B cell (primary cell): ENCODE results near the gene POLG2. TPM values are rescaled to one million over a fixed set of nuclear protein-coding genes. Genes with fewer than 3 reads are reported as not detected.

ENCODE experiments used
- ATAC-seq: fragments of 200-7000 bp; cut with Tn5 transposase; one replicate; pipeline ENCODE4 v1.10.0; 2021; ENCODE audit warnings: low read depth, mild to moderate bottlenecking, moderate number of reproducible peaks, moderate library complexity
- CTCF ChIA-PET: fragments of 350-600 bp; sonication (Branson Sonifier 250); formaldehyde crosslinking; loops from one replicate; lab custom pipeline; 2021; ENCODE audit warnings: antibody characterized with exemption, inconsistent platforms; lab: Charles Lee
- POLR2A ChIA-PET: fragments of 350-600 bp; sonication (Branson Sonifier 250); formaldehyde crosslinking; loops from one replicate; lab custom pipeline; 2021; ENCODE audit warnings: antibody characterized with exemption; lab: Charles Lee
- DNase-seq: peaks from one replicate; pipeline ENCODE4 v3.0.0; 2013
- H2AFZ ChIP-seq: 2 replicates; pipeline ENCODE4 v1.6.1; 2012; ENCODE audit warnings: mild to moderate bottlenecking, low read depth, low read length; ENCODE audit not compliant: insufficient read depth, poor library complexity, severe bottlenecking
- H3K27ac ChIP-seq, 2 donors: 1 replicate in 1 of 2; 2 replicates in 1 of 2; pipeline ENCODE4 v1.5.1; 2012 to 2013; ENCODE audit warnings: low read length in 2 of 2, mild to moderate bottlenecking in 2 of 2, moderate library complexity in 1 of 2
- H3K27me3 ChIP-seq, 4 experiments: fragments of 200-600 bp in 1 of 4; sonication (generic) in 1 of 4; replicated peaks in 1 of 4; 1 replicate in 2 of 4; 2 replicates in 2 of 4; pipeline versions ENCODE4 v1.6.1 to v1.7.0; 2013 to 2016; ENCODE audit warnings: low read length in 3 of 4, mild to moderate bottlenecking in 2 of 4, mixed read lengths in 1 of 4, moderate library complexity in 1 of 4; ENCODE audit not compliant: insufficient read depth in 4 of 4, control insufficient read depth in 3 of 4; ENCODE audit errors: control extremely low read depth in 1 of 4
- H3K36me3 ChIP-seq, 2 experiments: replicated peaks in 1 of 2; 1 replicate in 1 of 2; 2 replicates in 1 of 2; pipeline versions ENCODE4 v1.6.1 to v1.7.1; 2013; ENCODE audit warnings: low read length in 1 of 2; ENCODE audit not compliant: insufficient read depth in 2 of 2, control insufficient read depth in 1 of 2; ENCODE audit errors: control extremely low read depth in 1 of 2, extremely low read depth in 1 of 2
- H3K4me1 ChIP-seq, 2 donors: fragments of 200-600 bp in 1 of 2; sonication (generic) in 1 of 2; 1 replicate in 1 of 2; 2 replicates in 1 of 2; pipeline versions ENCODE4 v1.5.1 to v1.6.1; 2013 to 2017; ENCODE audit warnings: low read length in 2 of 2; ENCODE audit not compliant: control insufficient read depth in 2 of 2, insufficient read depth in 2 of 2
- H3K4me2 ChIP-seq: replicated peaks from 2 replicates; pipeline ENCODE3; 2012; ENCODE audit warnings: mild to moderate bottlenecking, low read depth, low read length; ENCODE audit not compliant: poor library complexity, severe bottlenecking
- H3K4me3 ChIP-seq, 5 experiments: fragments of 200-600 bp in 1 of 5; sonication (generic) in 1 of 5; 1 replicate in 3 of 5; 2 replicates in 2 of 5; pipeline versions ENCODE4 v1.5.1 to v1.7.0; 2011 to 2016; ENCODE audit warnings: low read length in 4 of 5, mild to moderate bottlenecking in 4 of 5, low read depth in 2 of 5, control low read depth in 1 of 5, moderate library complexity in 1 of 5; ENCODE audit not compliant: insufficient read depth in 1 of 5; ENCODE audit errors: control extremely low read depth in 1 of 5, extremely low read depth in 1 of 5
- H3K79me2 ChIP-seq: fragments of 200-600 bp; sonication (generic); one replicate; pipeline ENCODE4 v1.6.0; 2016; ENCODE audit warnings: low read length; ENCODE audit not compliant: control insufficient read depth, insufficient read depth
- H3K9ac ChIP-seq: fragments of 200-600 bp; sonication (generic); 2 replicates; pipeline ENCODE4 v1.6.1; 2017; ENCODE audit warnings: mild to moderate bottlenecking, low read length, moderate library complexity
- H3K9me3 ChIP-seq, 3 donors: one replicate each; pipeline versions ENCODE4 v1.6.1 to v1.7.1; 2013; ENCODE audit warnings: low read length in 2 of 3; ENCODE audit not compliant: control insufficient read depth in 2 of 3, insufficient read depth in 1 of 3; ENCODE audit errors: control extremely low read depth in 1 of 3
- H4K20me1 ChIP-seq: 2 replicates; pipeline ENCODE4 v1.6.0; 2012; ENCODE audit warnings: mild to moderate bottlenecking, low read length; ENCODE audit not compliant: insufficient read depth, control insufficient read depth, poor library complexity, severe bottlenecking
- H3K27ac Mint-ChIP-seq: one replicate; pipeline ENCODE4 v1.8.0; 2021; ENCODE audit warnings: mixed read lengths
- H3K27me3 Mint-ChIP-seq: one replicate; pipeline ENCODE4 v1.8.0; 2021; ENCODE audit warnings: mixed read lengths
- H3K4me1 Mint-ChIP-seq: one replicate; pipeline ENCODE4 v1.8.0; 2021; ENCODE audit warnings: mixed read lengths
- H3K4me3 Mint-ChIP-seq: one replicate; pipeline ENCODE4 v1.8.0; 2021; ENCODE audit warnings: mixed read lengths
- H3K9me3 Mint-ChIP-seq: one replicate; pipeline ENCODE4 v1.8.0; 2022; ENCODE audit warnings: mixed read lengths; ENCODE audit not compliant: insufficient read depth
- CTCF ChIP-seq: fragments of 200-600 bp; IDR thresholded peaks from one replicate; pipeline ENCODE4 v1.8.0; 2022; ENCODE audit warnings: antibody characterized with exemption, mild to moderate bottlenecking
- EZH2 ChIP-seq: IDR thresholded peaks from 2 replicates; pipeline ENCODE4 v1.6.1; 2012; ENCODE audit warnings: borderline replicate concordance, low read depth, mild to moderate bottlenecking, moderate library complexity, low read length; ENCODE audit not compliant: insufficient read depth, poor library complexity, severe bottlenecking
- WGBS: methylation state at CpG from one replicate; pipeline ENCODE4 v1.1.5; 2013; ENCODE audit warnings: missing lambda C conversion rate; ENCODE audit not compliant: insufficient coverage; 5-methylcytosine and 5-hydroxymethylcytosine counted together
- intact Hi-C: fragments of 100-400 bp; cut with micrococcal nuclease; formaldehyde crosslinking; loops from one replicate; pipeline ENCODE4 v1.10.0; 2022
- polyA plus RNA-seq: library from polyadenylated mRNA; depleted of rRNA; stranded (reverse); fragments of >200 nt; gene quantifications from 2 replicates; pipeline ENCODE4 v1.2.3, GENCODE V29; 2012
- total RNA-seq, 2 donors: library from RNA; stranded (reverse); fragments of 120-200 nt in 1 of 2; gene quantifications; 1 replicate in 1 of 2; 2 replicates in 1 of 2; pipeline versions ENCODE4 v1.2.3 to v1.2.4, GENCODE V29; 2013 to 2022

POLG2 gene
- total and polyA plus RNA-seq, 2 donors (not counting 1 experiment from before 2014, with no cell fraction given) = 26.9 to 74.5 TPM

- peaks cover 55% of the 10 kb centered on the region for H3K79me2 ChIP-seq
- POLR2A ChIA-PET = no interaction called here
- H3K9ac ChIP-seq = no peak overlapping the region
- H3K27me3 ChIP-seq = no peaks in the 10 kb centered on the region
- H3K27ac Mint-ChIP-seq = no peak overlapping the region
- no peak overlapping the region for H3K4me2 ChIP-seq
- H3K4me3 Mint-ChIP-seq = no peak overlapping the region
- TF ChIP-seq CTCF = no peak
- TF ChIP-seq EZH2 = no peak
- DNase-seq (peak; percentile 37), ATAC-seq (no peak)
- H3K4me1 ChIP-seq = peaks cover 28 to 31% of the 10 kb centered on the region in 2 donors
- H3K4me3 ChIP-seq = no peak overlapping the region
- intact Hi-C loops = no loop called here
- H2AFZ ChIP-seq = no peak overlapping the region
- CTCF ChIA-PET = interaction anchor here (0.9 to 6.9 kb wide), 5 partner anchors 8 to 89 kb away, joined by 3 to 112 read pairs (median 4); no protein-coding TSS in a partner anchor
- peaks cover 70% of the 10 kb centered on the region for H4K20me1 ChIP-seq
- peaks cover 4 to 61% of the 10 kb centered on the region in 2 experiments for H3K36me3 ChIP-seq
- H3K9me3 Mint-ChIP-seq = no peaks in the 10 kb centered on the region
- no peaks in the 10 kb centered on the region for H3K9me3 ChIP-seq
- no peaks in the 10 kb centered on the region for H3K27me3 Mint-ChIP-seq
- peaks cover 75% of the 10 kb centered on the region for H3K4me1 Mint-ChIP-seq
- 100% methylated on average over 4 of the region's 11 CpGs for WGBS
- H3K27ac ChIP-seq = no peak overlapping the region
These were observed 4.3 kb upstream of the POLG2 start for GRCh38 chr17:64500862-64501765.

- Histone ChIP-seq H3K79me2 (peaks cover 56% of the 10 kb centered on the region), H3K9ac (no peak overlapping the region), H3K9me3 (no peaks in the 10 kb centered on the region), H3K4me1 (peaks cover 35 to 38% of the 10 kb centered on the region in 2 donors), H4K20me1 (peaks cover 67% of the 10 kb centered on the region), H3K4me3 (no peak overlapping the region), H2AFZ (no peak overlapping the region), H3K27ac (no peak overlapping the region), H3K36me3 (peaks cover 4 to 61% of the 10 kb centered on the region in 2 experiments), H3K27me3 (no peaks in the 10 kb centered on the region), H3K4me2 (no peak overlapping the region)
- Mint-ChIP-seq H3K27ac (peak overlapping the region; percentile 8), H3K4me1 (peaks cover 80% of the 10 kb centered on the region), H3K27me3 (no peaks in the 10 kb centered on the region), H3K9me3 (no peaks in the 10 kb centered on the region), H3K4me3 (no peak overlapping the region)
- ChIA-PET CTCF (interaction anchor here (1.4 to 6.9 kb wide), 2 partner anchors 80 to 88 kb away, joined by 3 to 112 read pairs; no protein-coding TSS in a partner anchor), POLR2A (no interaction called here)
- intact Hi-C loops = no loop called here
- WGBS = no CpG with 5 or more reads among the region's 8 CpGs
- DNase-seq (peak; percentile 33), ATAC-seq (no peak)
- TF ChIP-seq CTCF (no peak), EZH2 (no peak)
These were observed 3.6 kb upstream of the POLG2 start for GRCh38 chr17:64500487-64500859.
